ENCODE measurements around the gene LYRM9. TPM values are rescaled to one million over a fixed set of nuclear protein-coding genes. Genes with fewer than 3 reads are reported as not detected.

Gene LYRM9
- total and polyA plus RNA-seq, 10 of the 15 experiments (the other 5 are each of a cell fraction or from before 2014, with no cell fraction given), result 1.8 to 8.3 (median 4.6) TPM

DNA sequence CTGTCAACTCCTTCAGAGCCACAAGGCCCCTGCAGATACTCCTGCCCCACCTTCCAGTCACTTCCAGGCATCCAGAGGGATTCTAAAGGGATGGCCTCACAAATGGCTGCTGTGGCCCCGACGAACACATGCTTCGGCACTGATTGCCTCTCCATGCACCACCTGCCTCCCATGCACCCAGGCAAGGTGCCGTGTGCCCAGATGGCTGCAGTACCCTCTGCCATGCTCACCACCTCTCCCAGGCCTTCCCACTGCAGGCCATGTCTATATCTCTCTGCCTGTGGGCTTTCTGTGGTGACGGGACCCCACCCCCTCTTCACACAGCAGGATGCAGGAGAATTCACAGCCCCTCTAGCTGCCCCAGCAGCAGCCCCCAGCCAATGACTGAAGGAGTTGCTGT is 27.9 kb upstream of the LYRM9 start:
- WGBS (ENCODE audit: insufficient coverage, insufficient replicate concordance, low lambda C conversion rate, missing lambda C conversion rate), result 18% methylated on average over 5 of the region's 5 CpGs
- no peak for FAIRE-seq
- H3K27ac ChIP-seq (ENCODE audit: control insufficient read depth, insufficient read depth), result no peak overlapping the region
- H3K9me3 ChIP-seq (replicated peaks; ENCODE audit: control insufficient read depth, insufficient read depth, low read length), result no peaks in the 10 kb centered on the region
- no peaks in the 10 kb centered on the region for H3K4me1 ChIP-seq (ENCODE audit: control insufficient read depth, insufficient read depth, low read length)
- no TSS peak for BruUV-seq (replicated peaks)
- SMC1A ChIA-PET (ENCODE audit: uncharacterized antibody, unreplicated experiment), result no interaction called here
- no peak for DNase-seq (ENCODE audit: low read depth, low spot score)
- POLR2A ChIA-PET, result no interaction called here
- ATAC-seq, result no peak
- CTCF ChIA-PET, result no interaction called here
- TF ChIP-seq STAT1 (conservative IDR thresholded peaks at IDR 0.05) (no peak), STAT3 (IDR thresholded peaks at IDR 0.05; ENCODE audit: low read depth, low read length) (no peak)
- H3K79me2 ChIP-seq (ENCODE audit: control insufficient read depth, insufficient read depth, low read length), result no peaks in the 10 kb centered on the region
- H3K9ac ChIP-seq (ENCODE audit: control insufficient read depth, insufficient read depth, low read length), result no peak overlapping the region
- no peaks in the 10 kb centered on the region for H4K20me1 ChIP-seq (ENCODE audit: control insufficient read depth, insufficient read depth)
- no peaks in the 10 kb centered on the region for H3K36me3 ChIP-seq (ENCODE audit: control insufficient read depth in 2 of 2, insufficient read depth in 2 of 2, low read length in 1 of 2)
- H2AFZ ChIP-seq (ENCODE audit: control insufficient read depth, low read depth, low read length), result no peak overlapping the region
- H3K27me3 ChIP-seq (replicated peaks in 1 of 2; ENCODE audit: control insufficient read depth in 2 of 2, insufficient read depth in 2 of 2, low read length in 1 of 2), result no peaks in the 10 kb centered on the region
- no peak overlapping the region for H3K4me2 ChIP-seq (ENCODE audit: control insufficient read depth, insufficient read depth)
- RAD21 ChIA-PET (ENCODE audit: unreplicated experiment), result no interaction called here
- in situ Hi-C loops (cut with MboI), result no loop called here
- intact Hi-C loops (cut with micrococcal nuclease; ENCODE audit: unreplicated experiment), result no loop called here
- H3K4me3 ChIP-seq, result no peak overlapping the region

DNA sequence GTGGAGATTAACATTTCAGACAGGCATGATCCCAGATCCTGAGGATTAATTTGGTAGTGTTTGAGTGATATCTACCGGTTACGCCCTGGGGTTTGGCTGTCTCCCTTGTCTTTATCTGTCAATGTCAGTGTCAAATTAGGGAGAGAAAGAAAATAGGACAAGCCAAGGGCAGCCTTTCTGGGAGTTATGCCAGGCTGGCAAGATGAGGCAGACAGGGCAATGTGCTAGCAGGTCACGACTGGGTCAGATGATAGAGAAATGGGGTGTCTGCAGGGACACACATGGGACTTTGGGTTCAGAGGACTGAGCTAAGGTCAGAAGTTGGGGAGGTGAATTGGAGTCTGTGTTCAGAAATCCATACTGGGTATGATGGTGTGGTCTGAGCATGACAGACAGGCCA is 27.4 kb upstream of the LYRM9 start:
- H3K79me2 ChIP-seq (ENCODE audit: control insufficient read depth, insufficient read depth, low read length), result no peaks in the 10 kb centered on the region
- no peaks in the 10 kb centered on the region for H3K4me1 ChIP-seq (ENCODE audit: control insufficient read depth, insufficient read depth, low read length)
- no peaks in the 10 kb centered on the region for H3K9me3 ChIP-seq (replicated peaks; ENCODE audit: control insufficient read depth, insufficient read depth, low read length)
- no TSS peak for BruUV-seq (replicated peaks)
- ChIA-PET CTCF (interaction anchor here (0.7 kb wide), 1 partner anchor 23 kb away, joined by 3 read pairs; no protein-coding TSS in a partner anchor), RAD21 (ENCODE audit: unreplicated experiment) (no interaction called here), POLR2A (no interaction called here), SMC1A (ENCODE audit: uncharacterized antibody, unreplicated experiment) (no interaction called here)
- H4K20me1 ChIP-seq (ENCODE audit: control insufficient read depth, insufficient read depth), result no peaks in the 10 kb centered on the region
- no peaks in the 10 kb centered on the region for H3K36me3 ChIP-seq (ENCODE audit: control insufficient read depth in 2 of 2, insufficient read depth in 2 of 2, low read length in 1 of 2)
- ATAC-seq (no peak), FAIRE-seq (no peak), DNase-seq (ENCODE audit: low read depth, low spot score) (no peak)
- intact Hi-C loops (cut with micrococcal nuclease; ENCODE audit: unreplicated experiment) (no loop called here), in situ Hi-C loops (cut with MboI) (no loop called here)
- no peak overlapping the region for H3K27ac ChIP-seq (ENCODE audit: control insufficient read depth, insufficient read depth)
- no peak overlapping the region for H3K4me3 ChIP-seq
- 75% methylated on average over 3 of the region's 3 CpGs for WGBS (ENCODE audit: insufficient coverage, insufficient replicate concordance, low lambda C conversion rate, missing lambda C conversion rate)
- H3K4me2 ChIP-seq (ENCODE audit: control insufficient read depth, insufficient read depth), result no peak overlapping the region
- no peak overlapping the region for H3K9ac ChIP-seq (ENCODE audit: control insufficient read depth, insufficient read depth, low read length)
- H3K27me3 ChIP-seq (replicated peaks in 1 of 2; ENCODE audit: control insufficient read depth in 2 of 2, insufficient read depth in 2 of 2, low read length in 1 of 2), result no peaks in the 10 kb centered on the region
- no peak overlapping the region for H2AFZ ChIP-seq (ENCODE audit: control insufficient read depth, low read depth, low read length)
- TF ChIP-seq KDM1A (IDR thresholded peaks at IDR 0.05; ENCODE audit: borderline replicate concordance) (no peak), RCOR1 (conservative IDR thresholded peaks at IDR 0.05; ENCODE audit: low read depth, low read length) (no peak), FOXM1 (IDR thresholded peaks at IDR 0.05; ENCODE audit: low read depth, low read length) (no peak), HDAC6 (IDR thresholded peaks at IDR 0.05; ENCODE audit: unreplicated experiment) (no peak), TARDBP (IDR thresholded peaks at IDR 0.05; ENCODE audit: borderline replicate concordance) (no peak)

All from GM12878 (cell line).